HG03432 (cell line): Measurements from ENCODE around the gene MAP3K10.

ENCODE experiments used
- ATAC-seq: cut with Tn5 transposase; IDR thresholded peaks from one replicate; pipeline ENCODE4 v1.9.1; 2021; ENCODE audit warnings: mild to moderate bottlenecking, moderate library complexity; ENCODE audit not compliant: unreplicated experiment

Gene MAP3K10

GRCh38 chr19:40232949-40233810 is 42.0 kb downstream of the MAP3K10 start:
- no peak for ATAC-seq

- ATAC-seq: no peak
These were observed 42.7 kb downstream of the MAP3K10 start for GRCh38 chr19:40233811-40234389.

- no peak for ATAC-seq
These were observed 43.4 kb downstream of the MAP3K10 start for GRCh38 chr19:40234429-40235237.

GRCh38 chr19:40235238-40236025 is 44.2 kb downstream of the MAP3K10 start:
- no peak for ATAC-seq

GRCh38 chr19:40236026-40236355 is 44.8 kb downstream of the MAP3K10 start:
- no peak for ATAC-seq

- no peak for ATAC-seq
These were observed 45.1 kb downstream of the MAP3K10 start for GRCh38 chr19:40236366-40236765.

- ATAC-seq: no peak
These were observed 46.6 kb downstream of the MAP3K10 start for GRCh38 chr19:40237791-40238190.

GRCh38 chr19:40238775-40239174 is 47.5 kb downstream of the MAP3K10 start:
- ATAC-seq: no peak

GRCh38 chr19:40239415-40240226 is 48.4 kb downstream of the MAP3K10 start:
- ATAC-seq: no peak

GRCh38 chr19:40240332-40240731 is 49.1 kb downstream of the MAP3K10 start:
- no peak for ATAC-seq

- no peak for ATAC-seq
These were observed 50.0 kb downstream of the MAP3K10 start for GRCh38 chr19:40241125-40241808.

GRCh38 chr19:40241809-40242384 is 50.7 kb downstream of the MAP3K10 start:
- ATAC-seq: no peak

GRCh38 chr19:40242480-40242879 is 51.3 kb downstream of the MAP3K10 start:
- no peak for ATAC-seq

GRCh38 chr19:40243181-40243580 is 52.0 kb downstream of the MAP3K10 start:
- no peak for ATAC-seq

- ATAC-seq: no peak
These were observed 53.5 kb downstream of the MAP3K10 start for GRCh38 chr19:40244579-40245317.

GRCh38 chr19:40245506-40246128 is 54.4 kb downstream of the MAP3K10 start:
- ATAC-seq: no peak

GRCh38 chr19:40246292-40247073 is 55.3 kb downstream of the MAP3K10 start:
- ATAC-seq: no peak
